ENCODE results near the gene SCT.

GRCh38 chr11:592501-592900 lies 34.5 kb downstream of the SCT start:
- TF ChIP-seq CTCF (IDR thresholded peaks at IDR 0.05; ENCODE audit: poor library complexity, severe bottlenecking) (no peak), EZH2 (IDR thresholded peaks at IDR 0.05; ENCODE audit: borderline replicate concordance, insufficient read depth, low read length, poor library complexity, severe bottlenecking) (no peak)

Measured in neural cell (in vitro differentiated cells).